ENCODE results near the gene SCNM1. TPM values are rescaled to one million over a fixed set of nuclear protein-coding genes. Genes with fewer than 3 reads are reported as not detected.

Gene SCNM1, protein sequence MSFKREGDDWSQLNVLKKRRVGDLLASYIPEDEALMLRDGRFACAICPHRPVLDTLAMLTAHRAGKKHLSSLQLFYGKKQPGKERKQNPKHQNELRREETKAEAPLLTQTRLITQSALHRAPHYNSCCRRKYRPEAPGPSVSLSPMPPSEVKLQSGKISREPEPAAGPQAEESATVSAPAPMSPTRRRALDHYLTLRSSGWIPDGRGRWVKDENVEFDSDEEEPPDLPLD
- 10 to 100 TPM; 60.5 to 64.2 TPM for total RNA-seq

DNA sequence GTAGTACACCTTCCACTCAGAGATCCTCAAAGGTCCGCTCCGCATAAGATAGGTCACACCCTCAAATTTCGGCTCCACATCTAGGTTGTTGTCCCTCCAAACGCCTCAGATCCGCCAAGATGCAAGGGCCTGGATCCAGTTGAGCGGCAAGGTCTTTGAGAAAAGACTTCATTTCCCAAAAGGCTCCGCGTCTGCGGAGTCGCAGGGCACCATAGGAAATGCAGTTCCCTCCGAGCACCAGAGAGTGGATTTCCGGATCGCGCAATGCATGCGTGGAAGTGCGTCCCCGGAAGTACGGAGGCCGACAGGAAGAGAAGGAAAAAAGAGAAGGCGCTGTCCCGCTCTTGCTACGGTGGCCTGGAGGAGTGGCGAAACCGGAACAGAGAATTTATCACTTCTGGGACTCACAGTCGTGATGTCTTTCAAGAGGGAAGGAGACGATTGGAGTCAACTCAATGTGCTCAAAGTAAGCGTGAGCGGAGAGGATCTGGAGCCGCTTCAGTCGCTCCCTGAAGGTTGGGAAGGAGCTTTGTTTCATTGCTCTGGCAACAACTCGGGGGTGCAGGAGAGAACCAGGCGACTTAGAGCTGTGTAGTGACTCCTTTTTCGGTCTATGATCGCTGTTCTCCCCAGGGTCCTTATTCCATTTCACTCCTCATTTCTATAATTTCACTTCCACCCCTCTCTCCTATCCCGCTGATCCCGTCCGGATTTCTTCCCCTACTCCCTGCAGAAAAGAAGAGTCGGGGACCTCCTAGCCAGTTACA, at the start of gene SCNM1, which contains the start of gene LYSMD1:
SCNM1 (plus strand) TSS at position 407 of the 767 bp plus-strand sequence; CDS start at position 416, 9 bp downstream.
LYSMD1 (minus strand) TSS at position 165 of the 767 bp plus-strand sequence. CDS start 644 bp downstream, outside the sequence.
- peaks cover 26% of the 10 kb centered on the region for H3K36me3 Mint-ChIP-seq (ENCODE audit: low read depth)
- intact Hi-C loops (cut with micrococcal nuclease): loop anchor here (1.0 kb wide), 4 partner anchors 10 to 116 kb away; partner anchors contain the start of genes PIP5K1A, TNFAIP8L2, VPS72 and ZNF687
- H3K9me3 Mint-ChIP-seq: no peaks in the 10 kb centered on the region
- CTCF ChIA-PET: interaction anchor here (0.6 to 1.9 kb wide), 4 partner anchors 9 to 66 kb away, joined by 4 to 7 read pairs (median 4); partner anchors contain the start of genes TMOD4 and TNFAIP8L2
- peaks cover 51% of the 10 kb centered on the region for H3K4me1 Mint-ChIP-seq (ENCODE audit: low read depth)
- H3K27ac Mint-ChIP-seq: peak within 1 kb of the TSS; percentile 90
- H3K27me3 Mint-ChIP-seq (ENCODE audit: low read depth): no peaks in the 10 kb centered on the region
- H3K4me3 Mint-ChIP-seq: peak within 1 kb of the TSS; percentile 92
- DNase-seq: peak; percentile 99

DNA sequence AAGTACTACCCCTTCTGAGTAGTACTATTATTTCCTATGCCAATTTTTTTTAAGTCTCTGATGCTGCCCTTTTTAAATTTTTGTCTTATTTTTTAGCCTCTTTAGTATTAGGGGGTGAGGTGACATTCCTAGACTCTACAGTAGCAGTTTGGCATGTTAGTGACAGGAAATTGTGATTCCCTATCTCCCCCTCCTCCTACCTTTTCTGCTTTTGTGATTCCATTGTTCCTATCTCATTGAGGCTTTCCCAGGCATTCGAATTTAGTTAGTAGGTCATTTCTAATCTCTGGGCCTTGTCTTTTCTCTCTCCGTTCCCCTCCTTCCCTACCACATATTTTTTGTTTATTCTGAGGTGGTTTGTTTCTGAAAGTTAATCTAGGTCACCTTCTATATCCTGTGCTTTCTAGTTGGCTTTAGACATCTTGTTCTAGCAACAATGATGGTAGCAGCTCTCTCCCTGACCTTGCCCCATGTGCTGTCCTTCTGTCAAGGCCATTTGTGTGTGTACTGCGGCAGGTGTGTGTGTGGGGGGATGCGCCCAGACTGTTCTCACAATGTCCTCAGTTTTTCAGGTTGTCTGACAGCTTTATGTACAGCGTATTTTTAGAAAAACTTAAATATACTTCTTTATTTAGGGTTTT, 41.1 kb upstream of the SCNM1 start:
- intact Hi-C loops (cut with micrococcal nuclease): no loop called here
- no peak overlapping the region for H3K4me3 Mint-ChIP-seq
- no peaks in the 10 kb centered on the region for H3K9me3 Mint-ChIP-seq
- H3K4me1 Mint-ChIP-seq (ENCODE audit: low read depth): no peaks in the 10 kb centered on the region
- H3K36me3 Mint-ChIP-seq (ENCODE audit: low read depth): peaks cover 3% of the 10 kb centered on the region
- no peak for DNase-seq
- H3K27me3 Mint-ChIP-seq (ENCODE audit: low read depth): no peaks in the 10 kb centered on the region
- CTCF ChIA-PET: interaction anchor here (0.6 to 0.7 kb wide), 4 partner anchors 25 to 144 kb away, joined by 3 to 4 read pairs (median 3); no protein-coding TSS in a partner anchor
- H3K27ac Mint-ChIP-seq: no peak overlapping the region

DNA sequence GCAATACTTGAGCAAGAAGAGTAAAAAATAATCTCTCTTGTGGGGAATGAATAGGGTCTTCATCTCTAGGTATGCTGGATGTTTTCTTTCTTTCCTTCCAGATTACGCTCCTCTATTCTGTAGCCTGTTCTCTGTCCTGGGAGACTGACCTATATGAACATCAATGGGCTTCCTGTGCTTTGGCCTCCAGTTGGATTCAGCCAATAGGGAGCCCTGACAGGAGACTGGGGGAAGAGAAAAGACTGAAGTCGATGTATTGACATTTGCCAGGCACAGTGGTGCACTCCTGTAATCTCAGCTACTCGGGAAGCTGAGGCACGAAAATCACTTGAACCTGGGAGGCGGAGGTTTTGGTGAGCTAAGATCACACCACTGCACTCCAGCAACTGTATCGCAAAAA, 37.1 kb upstream of the SCNM1 start:
- Mint-ChIP-seq H3K27ac (no peak overlapping the region), H3K27me3 (ENCODE audit: low read depth) (no peaks in the 10 kb centered on the region), H3K4me3 (no peak overlapping the region), H3K4me1 (ENCODE audit: low read depth) (peaks cover 8% of the 10 kb centered on the region), H3K9me3 (no peaks in the 10 kb centered on the region), H3K36me3 (ENCODE audit: low read depth) (no peaks in the 10 kb centered on the region)
- intact Hi-C loops (cut with micrococcal nuclease): no loop called here
- CTCF ChIA-PET: interaction anchor here (1.1 kb wide), 1 partner anchor 9 kb away, joined by 4 read pairs; no protein-coding TSS in a partner anchor
- no peak for DNase-seq

DNA sequence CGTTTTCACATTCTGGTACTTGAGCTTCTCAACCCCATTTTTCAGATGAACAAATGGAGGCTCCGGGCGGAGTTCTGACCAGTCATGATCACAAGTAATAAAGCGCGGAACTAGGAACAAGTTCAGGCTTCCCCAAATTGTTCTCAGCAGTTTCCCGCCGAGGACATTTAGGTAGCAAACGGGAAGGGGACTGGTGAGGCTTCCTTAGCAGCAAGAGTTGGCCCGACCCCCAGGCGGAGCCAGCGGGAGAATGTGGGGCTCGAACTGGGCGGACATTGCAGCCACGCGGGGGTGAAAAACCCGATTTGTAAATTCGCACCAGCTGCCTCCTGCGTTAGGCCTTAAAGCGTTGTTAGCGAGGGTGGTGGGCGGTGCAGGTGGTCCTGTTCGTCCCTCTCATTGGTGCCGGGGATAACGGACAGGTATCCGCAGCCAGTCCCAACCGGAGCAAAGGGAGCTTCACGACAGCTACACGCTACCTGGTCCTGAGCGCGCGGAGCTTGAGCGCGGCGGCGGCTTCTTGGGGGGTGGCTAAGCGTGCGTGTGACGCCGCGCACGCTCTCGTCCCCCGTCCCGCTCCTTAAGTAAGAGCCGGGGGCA, 34.9 kb upstream of the SCNM1 start:
- DNase-seq: peak; percentile 93
- intact Hi-C loops (cut with micrococcal nuclease): loop anchor here (1.0 kb wide), 2 partner anchors 25 to 61 kb away; partner anchors contain the start of genes GABPB2 and TNFAIP8L2
- H3K4me3 Mint-ChIP-seq: peak overlapping the region; percentile 75
- peak overlapping the region; percentile 70 for H3K27ac Mint-ChIP-seq
- peaks cover 8% of the 10 kb centered on the region for H3K4me1 Mint-ChIP-seq (ENCODE audit: low read depth)
- no peaks in the 10 kb centered on the region for H3K9me3 Mint-ChIP-seq
- no peaks in the 10 kb centered on the region for H3K36me3 Mint-ChIP-seq (ENCODE audit: low read depth)
- CTCF ChIA-PET: interaction anchor here (0.6 to 1.9 kb wide), 10 partner anchors 17 to 209 kb away, joined by 3 to 11 read pairs (median 3); partner anchors contain the start of genes MINDY1 and TNFAIP8L2
- H3K27me3 Mint-ChIP-seq (ENCODE audit: low read depth): no peaks in the 10 kb centered on the region

DNA sequence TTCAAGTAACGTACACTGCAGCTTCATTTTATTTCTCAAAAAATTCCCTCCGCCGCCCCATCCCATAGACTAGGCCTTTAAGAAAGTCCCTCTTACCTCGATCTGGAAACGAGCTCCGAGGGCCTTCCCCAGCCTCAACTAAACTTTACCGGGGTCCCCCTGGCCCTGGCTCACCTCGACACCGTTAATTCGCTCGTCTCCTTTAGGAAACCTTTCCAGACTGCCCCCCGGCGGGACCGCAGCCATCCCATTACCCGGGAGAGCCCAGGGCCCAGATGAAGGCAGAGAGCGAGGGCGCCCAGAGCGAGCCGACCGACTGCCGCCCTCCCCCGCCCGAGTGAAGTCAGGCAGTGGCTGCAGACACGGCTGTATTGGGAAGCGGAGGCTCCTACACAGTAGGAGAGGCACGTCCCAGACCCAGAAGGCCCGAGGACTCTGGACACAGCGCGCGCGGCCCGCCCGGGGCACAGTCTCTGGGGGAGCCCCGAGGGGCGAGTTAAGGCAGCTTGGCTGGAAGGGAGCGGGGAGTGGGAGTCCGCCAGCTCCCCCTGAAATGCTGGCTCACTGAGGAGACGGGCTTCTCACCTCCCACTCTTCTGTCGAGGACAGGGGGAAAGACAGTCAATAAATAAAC, 34.1 kb upstream of the SCNM1 start:
- Mint-ChIP-seq H3K9me3 (no peaks in the 10 kb centered on the region), H3K27ac (peak overlapping the region; percentile 70), H3K4me1 (ENCODE audit: low read depth) (peaks cover 8% of the 10 kb centered on the region), H3K27me3 (ENCODE audit: low read depth) (no peaks in the 10 kb centered on the region), H3K4me3 (peak overlapping the region; percentile 75), H3K36me3 (ENCODE audit: low read depth) (no peaks in the 10 kb centered on the region)
- DNase-seq: no peak
- intact Hi-C loops (cut with micrococcal nuclease): loop anchor here (1.0 kb wide), 2 partner anchors 24 to 62 kb away; partner anchors contain the start of genes GABPB2 and TNFAIP8L2
- CTCF ChIA-PET: interaction anchor here (0.7 to 1.9 kb wide), 9 partner anchors 16 to 125 kb away, joined by 3 to 11 read pairs (median 3); partner anchors contain the start of genes MINDY1 and TNFAIP8L2

DNA sequence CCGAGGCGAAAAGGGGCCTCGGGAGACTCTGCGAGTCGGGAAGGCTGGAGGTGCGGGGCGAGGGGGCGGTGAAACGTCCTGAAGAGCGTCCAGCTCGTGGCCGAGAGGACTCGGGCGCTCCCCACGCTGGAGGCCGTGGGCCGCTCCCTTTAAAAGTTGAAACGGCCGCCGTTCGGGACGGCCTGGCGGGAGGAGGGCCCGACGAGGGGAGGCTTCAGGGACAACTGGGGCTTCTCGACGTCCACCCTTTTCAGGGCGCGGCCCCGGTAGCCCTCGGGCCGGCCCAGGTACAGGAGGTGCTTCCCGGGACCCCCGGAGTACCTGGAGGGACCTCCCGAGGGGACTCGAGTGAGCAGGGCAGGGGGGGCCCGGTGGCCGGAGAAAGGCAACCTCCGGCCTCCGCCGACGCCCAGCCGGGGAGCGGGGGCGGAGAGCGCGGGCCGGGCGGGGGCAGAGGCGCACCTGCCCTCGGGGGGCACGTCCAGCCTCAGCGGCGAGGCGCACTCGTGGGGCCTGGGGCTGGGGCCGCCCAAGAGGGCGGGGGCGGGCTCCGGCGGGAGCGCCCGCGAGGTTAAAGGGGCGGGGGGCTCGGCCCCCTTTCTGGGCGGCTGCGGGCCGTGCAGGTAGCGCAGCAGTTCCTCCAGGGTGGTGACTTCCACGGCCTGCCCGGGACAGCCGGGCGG, 33.5 kb upstream of the SCNM1 start:
- no peaks in the 10 kb centered on the region for H3K9me3 Mint-ChIP-seq
- no peaks in the 10 kb centered on the region for H3K36me3 Mint-ChIP-seq (ENCODE audit: low read depth)
- H3K27ac Mint-ChIP-seq: no peak overlapping the region
- H3K27me3 Mint-ChIP-seq (ENCODE audit: low read depth): no peaks in the 10 kb centered on the region
- no peak for DNase-seq
- CTCF ChIA-PET: interaction anchor here (1.6 to 1.9 kb wide), 2 partner anchors 25 to 33 kb away, joined by 8 to 11 read pairs; partner anchors contain the start of gene TNFAIP8L2
- intact Hi-C loops (cut with micrococcal nuclease): no loop called here
- peaks cover 8% of the 10 kb centered on the region for H3K4me1 Mint-ChIP-seq (ENCODE audit: low read depth)
- H3K4me3 Mint-ChIP-seq: peak overlapping the region; percentile 75

DNA sequence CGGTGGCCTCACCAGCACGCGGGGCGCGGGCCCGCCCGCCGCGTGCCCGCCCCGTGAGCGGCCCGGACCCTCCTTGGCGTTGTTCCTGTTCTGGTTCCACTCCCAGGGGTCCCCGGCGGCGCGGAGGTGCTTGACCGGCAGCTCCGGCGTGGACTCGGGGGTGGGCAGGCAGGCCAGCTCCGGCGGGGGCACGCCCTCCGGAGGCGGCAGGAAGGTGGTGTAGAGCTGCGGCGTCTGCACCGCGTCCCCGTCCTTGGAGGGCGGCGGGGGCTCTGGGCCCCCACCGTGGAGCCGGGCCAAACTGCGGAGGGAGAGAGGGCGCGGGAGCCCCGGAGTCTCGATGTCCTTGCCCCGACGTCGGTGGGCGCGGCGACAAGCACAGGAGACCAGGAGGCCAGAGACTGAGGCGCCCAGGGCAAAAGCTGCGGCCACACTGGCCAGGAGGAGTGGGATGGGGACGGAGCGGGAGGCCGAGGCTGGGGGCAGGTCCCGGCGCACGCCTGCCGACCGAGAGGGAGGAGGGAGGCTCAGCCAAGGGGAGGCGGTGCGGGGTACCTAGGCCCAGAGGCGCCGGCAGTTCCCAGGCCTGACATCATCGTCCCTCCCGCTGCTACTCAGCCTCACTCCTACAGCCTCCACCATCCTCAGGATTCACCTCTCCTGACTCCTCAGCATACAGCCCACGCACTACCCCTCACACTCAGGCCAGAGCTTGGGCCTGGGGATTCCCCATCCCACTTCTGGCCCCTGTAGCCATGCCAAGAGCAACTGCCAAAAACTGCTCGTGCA, 32.7 kb upstream of the SCNM1 start:
- Mint-ChIP-seq H3K9me3 (no peaks in the 10 kb centered on the region), H3K4me1 (ENCODE audit: low read depth) (peaks cover 8% of the 10 kb centered on the region), H3K27ac (no peak overlapping the region), H3K4me3 (no peak overlapping the region), H3K36me3 (ENCODE audit: low read depth) (no peaks in the 10 kb centered on the region), H3K27me3 (ENCODE audit: low read depth) (no peaks in the 10 kb centered on the region)
- CTCF ChIA-PET: interaction anchor here (1.2 kb wide), 1 partner anchor 31 kb away, joined by 4 read pairs; no protein-coding TSS in a partner anchor
- intact Hi-C loops (cut with micrococcal nuclease): no loop called here
- DNase-seq: no peak

DNA sequence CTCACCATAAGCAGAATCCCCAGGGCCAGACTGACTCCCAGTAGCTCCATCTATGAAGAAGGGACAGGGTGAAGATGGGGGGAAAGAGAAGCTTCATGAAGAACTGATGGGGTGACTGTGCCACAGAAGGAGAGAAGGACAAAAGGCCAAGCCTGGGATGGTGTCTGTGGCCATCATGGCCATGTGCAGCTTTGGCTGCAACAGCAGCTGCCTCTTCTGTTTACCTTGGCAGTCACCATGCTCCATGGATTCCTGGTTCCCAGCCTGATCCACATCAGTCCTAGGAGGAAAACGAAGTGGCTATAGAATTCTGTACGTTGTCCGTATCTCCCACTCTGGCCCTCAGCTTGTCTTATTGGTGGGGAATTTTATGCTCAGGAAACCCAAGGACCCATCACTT, 31.5 kb upstream of the SCNM1 start:
- no peaks in the 10 kb centered on the region for H3K9me3 Mint-ChIP-seq
- DNase-seq: no peak
- CTCF ChIA-PET: interaction anchor here (1.2 to 1.3 kb wide), 2 partner anchors 19 to 32 kb away, joined by 3 to 4 read pairs; no protein-coding TSS in a partner anchor
- H3K4me1 Mint-ChIP-seq (ENCODE audit: low read depth): peaks cover 8% of the 10 kb centered on the region
- H3K27me3 Mint-ChIP-seq (ENCODE audit: low read depth): no peaks in the 10 kb centered on the region
- H3K27ac Mint-ChIP-seq: no peak overlapping the region
- H3K36me3 Mint-ChIP-seq (ENCODE audit: low read depth): no peaks in the 10 kb centered on the region
- H3K4me3 Mint-ChIP-seq: no peak overlapping the region
- intact Hi-C loops (cut with micrococcal nuclease): no loop called here

DNA sequence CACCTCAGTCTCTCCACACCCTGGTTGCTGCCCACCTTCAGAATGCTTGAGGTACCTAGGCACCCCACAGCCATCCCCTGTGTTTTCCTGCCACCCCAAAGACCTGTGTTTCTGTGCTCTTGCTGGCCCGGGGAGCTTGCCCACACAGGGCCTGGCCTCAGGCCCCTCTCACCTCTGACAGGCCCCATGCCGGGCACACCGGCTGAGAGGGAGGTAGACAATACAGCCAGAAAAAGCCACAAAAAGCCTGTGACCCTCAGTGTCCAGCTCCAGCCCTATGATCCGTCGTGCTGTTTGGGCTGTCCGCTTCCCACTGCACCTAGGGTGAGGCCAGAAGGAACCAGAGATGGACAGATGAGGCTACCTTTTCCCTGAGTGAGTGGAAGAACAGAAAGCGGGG, 31.0 kb upstream of the SCNM1 start:
- no peaks in the 10 kb centered on the region for H3K36me3 Mint-ChIP-seq (ENCODE audit: low read depth)
- DNase-seq: no peak
- CTCF ChIA-PET: interaction anchor here (1.3 kb wide), 1 partner anchor 19 kb away, joined by 3 read pairs; no protein-coding TSS in a partner anchor
- no peaks in the 10 kb centered on the region for H3K27me3 Mint-ChIP-seq (ENCODE audit: low read depth)
- no peak overlapping the region for H3K4me3 Mint-ChIP-seq
- H3K4me1 Mint-ChIP-seq (ENCODE audit: low read depth): peaks cover 8% of the 10 kb centered on the region
- no peaks in the 10 kb centered on the region for H3K9me3 Mint-ChIP-seq
- intact Hi-C loops (cut with micrococcal nuclease): no loop called here
- H3K27ac Mint-ChIP-seq: no peak overlapping the region

All from activated naive CD4-positive, alpha-beta T cell treated with anti-CD3 and anti-CD28 coated beads for 36 hours (primary cell).